ENCODE results near the gene RXRB.

Gene RXRB

DNA sequence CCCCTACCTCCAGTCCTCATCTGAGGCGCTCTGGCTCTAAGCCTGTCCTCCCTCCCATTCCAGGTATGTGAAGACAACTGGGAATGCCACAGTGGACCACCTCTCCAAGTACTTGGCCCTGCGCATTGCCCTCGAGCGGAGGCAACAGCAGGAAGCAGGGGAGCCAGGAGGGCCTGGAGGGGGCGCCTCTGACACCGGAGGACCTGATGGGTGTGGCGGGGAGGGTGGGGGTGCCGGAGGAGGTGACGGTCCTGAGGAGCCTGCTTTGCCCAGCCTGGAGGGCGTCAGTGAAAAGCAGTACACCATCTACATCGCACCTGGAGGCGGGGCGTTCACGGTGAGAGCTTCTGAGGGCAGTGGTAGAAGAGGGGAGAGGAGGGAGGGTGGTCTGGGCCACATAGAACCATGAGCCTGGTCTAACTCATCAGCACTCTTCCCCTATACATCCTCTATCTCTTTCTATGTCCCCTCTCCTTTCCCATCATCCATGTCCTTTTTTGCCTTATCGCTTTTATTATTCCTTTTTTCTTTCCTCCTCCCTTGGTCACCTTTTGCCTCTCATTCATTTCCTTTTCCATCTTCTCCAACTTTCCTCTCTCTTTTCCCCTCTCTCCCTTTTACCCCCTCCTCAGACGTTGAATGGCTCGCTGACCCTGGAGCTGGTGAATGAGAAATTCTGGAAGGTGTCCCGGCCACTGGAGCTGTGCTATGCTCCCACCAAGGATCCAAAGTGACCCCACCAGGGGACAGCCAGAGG is 11.4 kb upstream of the RXRB start:
- no peak for DNase-seq (ENCODE audit: low spot score)

DNA sequence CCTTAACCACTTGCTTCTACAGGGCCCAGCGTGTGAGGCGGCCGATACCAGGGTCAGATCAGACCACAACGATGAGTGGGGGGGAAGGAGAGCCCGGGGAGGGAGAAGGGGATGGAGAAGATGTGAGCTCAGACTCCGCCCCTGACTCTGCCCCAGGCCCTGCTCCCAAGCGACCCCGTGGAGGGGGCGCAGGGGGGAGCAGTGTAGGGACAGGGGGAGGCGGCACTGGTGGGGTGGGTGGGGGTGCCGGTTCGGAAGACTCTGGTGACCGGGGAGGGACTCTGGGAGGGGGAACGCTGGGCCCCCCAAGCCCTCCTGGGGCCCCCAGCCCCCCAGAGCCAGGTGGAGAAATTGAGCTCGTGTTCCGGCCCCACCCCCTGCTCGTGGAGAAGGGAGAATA is 10.7 kb upstream of the RXRB start:
- no peak for DNase-seq (ENCODE audit: low spot score)

DNA sequence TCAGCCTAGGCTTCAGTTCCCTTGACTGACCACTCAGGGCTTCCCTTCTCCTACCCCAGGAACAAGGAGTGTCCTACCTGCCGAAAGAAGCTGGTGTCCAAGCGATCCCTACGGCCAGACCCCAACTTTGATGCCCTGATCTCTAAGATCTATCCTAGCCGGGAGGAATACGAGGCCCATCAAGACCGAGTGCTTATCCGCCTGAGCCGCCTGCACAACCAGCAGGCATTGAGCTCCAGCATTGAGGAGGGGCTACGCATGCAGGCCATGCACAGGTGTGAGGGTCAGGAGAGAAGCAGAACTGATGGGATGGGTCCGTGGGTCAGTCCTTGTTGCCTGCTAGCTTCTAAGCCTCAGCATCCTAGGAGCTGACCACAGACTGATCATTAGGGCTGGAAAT is 9.4 kb upstream of the RXRB start:
- no peak for DNase-seq (ENCODE audit: low spot score)

DNA sequence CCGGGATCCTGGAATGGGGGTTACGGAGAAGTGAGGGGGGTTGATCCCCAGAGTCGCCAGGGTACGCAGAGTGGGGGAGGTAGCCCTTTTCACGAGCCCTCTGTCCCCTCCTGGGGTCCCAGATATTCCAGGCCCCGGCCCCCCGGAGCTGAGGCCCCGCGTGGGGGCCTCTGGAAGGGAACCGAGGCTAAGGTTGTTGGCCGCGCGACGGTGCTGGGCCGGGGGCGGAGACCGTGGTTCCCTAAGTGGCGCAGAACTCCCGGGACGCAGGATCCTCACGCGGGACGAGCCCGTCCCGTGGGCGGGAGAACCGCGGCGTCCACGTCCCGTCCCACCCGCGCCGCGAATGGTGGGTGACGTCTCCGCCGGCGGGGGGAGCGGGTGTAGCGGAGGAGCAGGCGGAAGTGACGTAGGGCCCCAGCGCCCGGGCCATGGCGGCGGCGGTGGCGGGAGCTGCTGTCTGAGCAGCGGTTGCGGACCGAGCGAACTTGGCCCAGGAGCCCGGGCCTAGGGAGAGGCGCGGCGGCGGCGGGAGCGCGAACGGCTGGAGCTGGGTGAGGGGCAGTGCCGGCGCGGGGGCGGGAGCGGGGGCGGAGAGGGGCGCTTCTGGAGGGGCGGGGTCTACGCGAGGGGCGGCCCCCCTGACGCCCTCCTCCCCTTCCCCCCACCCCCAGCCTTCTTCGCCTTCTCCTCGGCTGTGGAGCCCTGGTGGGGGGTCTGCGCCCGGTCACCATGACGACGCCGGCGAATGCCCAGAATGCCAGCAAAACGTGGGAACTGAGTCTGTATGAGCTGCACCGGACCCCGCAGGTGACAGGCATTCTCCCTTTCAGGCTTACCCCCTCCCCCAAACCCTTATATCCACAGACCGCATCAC is 7.9 kb upstream of the RXRB start, which contains the start of gene RING1:
TSS of gene RING1 (plus strand) at position 410 of the 877 bp plus-strand sequence. CDS start at position 733, 323 bp downstream.
- peak; percentile 95 for DNase-seq (ENCODE audit: low spot score)

DNA sequence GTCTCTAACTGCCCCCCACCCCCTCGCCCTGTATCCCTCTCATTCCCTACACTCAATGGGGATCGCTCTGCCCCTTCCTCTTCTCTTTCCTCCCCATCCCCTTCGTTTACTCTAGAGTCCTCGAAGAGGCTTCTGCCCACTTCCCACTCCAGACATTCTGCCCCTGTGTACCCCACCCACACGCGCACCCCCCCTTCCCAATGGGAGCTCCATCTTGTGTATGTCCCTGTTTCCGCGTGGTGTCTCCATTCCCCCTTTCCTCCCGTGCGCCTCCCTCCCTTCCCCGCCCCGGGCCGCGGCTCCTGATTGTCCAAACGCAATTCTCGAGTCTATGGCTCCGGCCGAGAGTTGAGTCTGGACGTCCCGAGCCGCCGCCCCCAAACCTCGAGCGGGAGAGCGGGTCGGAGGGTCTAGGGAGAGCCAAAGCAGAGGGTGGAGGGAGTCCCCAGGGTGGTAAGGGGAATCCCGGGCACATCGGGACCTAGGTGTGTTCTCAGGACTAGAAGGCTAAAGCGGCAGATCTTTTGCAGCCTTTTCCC is 7.2 kb upstream of the RXRB start:
- peak; percentile 64 for DNase-seq (ENCODE audit: low spot score)

DNA sequence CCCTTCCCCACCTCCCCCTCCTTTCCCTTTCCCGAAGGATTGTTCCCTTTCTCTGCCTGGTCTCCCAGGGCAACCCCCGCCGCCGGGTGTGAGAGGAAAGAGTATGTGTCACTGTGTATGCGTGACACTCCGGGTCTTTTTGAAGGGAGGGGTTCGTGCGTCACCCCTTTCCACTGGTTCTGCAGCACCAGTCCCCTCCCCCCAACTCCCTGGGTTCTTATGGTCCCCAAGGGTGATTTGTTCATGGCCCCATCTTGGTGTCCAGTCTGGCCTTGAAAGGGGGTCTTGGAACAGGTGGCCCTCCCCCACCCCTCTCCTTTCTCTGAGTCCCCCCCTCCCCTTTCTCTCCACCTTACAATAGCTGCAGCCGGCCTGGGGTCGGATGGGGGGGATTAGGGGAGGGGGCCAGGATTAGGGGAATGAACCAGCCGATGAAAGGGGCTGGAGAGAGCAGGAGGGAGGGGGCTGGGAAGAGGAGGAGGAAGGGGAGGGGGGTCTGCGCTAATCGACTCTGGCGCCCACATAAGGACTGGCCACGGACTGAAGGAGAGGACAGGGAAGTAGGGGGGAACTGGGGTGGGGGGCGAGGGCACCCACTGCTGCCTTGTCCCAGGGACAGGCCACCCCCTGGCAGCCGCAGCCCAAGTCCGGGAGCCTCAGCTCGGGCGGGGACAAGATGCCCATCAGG is 6.5 kb upstream of the RXRB start:
- no peak for DNase-seq (ENCODE audit: low spot score)

DNA sequence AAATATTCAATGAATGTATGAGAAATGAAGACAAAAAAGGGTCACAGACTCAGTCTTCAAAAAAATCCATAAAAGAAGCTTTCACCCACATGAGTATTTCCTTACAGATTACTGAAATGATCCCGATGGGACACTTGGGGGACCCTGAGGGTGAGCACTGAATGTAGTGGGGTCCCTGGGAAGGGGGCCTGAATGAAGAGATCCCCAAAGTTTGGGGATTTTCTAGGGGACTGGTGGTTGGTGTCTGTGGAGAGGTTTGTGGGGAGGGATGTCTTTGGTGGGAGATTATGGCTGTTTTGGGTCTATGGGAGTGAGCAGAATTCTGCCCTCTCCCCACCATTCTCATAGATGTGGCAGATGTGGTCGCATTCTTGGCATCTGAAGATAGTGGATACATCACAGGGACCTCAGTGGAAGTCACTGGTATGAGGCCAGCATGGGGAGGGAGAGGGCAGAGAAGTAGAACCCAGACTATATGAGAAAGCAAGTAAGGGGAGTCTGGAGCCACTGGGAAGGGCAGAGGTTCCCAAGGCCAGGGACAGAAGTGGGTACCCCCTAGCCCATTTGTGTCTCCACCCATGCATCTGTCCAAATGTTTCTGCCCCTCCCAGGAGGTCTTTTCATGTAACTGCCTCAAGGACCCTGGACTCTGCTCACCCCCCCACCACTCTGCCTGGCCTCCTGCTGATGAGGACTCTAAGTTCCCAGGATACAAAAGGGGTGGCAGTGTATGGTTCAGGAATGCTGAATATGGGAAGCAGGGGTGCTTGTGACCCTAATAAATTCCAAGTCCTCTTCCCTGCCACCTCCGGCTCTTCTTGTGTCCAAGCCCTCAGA is 5.8 kb upstream of the RXRB start:
- DNase-seq (ENCODE audit: low spot score) = no peak

DNA sequence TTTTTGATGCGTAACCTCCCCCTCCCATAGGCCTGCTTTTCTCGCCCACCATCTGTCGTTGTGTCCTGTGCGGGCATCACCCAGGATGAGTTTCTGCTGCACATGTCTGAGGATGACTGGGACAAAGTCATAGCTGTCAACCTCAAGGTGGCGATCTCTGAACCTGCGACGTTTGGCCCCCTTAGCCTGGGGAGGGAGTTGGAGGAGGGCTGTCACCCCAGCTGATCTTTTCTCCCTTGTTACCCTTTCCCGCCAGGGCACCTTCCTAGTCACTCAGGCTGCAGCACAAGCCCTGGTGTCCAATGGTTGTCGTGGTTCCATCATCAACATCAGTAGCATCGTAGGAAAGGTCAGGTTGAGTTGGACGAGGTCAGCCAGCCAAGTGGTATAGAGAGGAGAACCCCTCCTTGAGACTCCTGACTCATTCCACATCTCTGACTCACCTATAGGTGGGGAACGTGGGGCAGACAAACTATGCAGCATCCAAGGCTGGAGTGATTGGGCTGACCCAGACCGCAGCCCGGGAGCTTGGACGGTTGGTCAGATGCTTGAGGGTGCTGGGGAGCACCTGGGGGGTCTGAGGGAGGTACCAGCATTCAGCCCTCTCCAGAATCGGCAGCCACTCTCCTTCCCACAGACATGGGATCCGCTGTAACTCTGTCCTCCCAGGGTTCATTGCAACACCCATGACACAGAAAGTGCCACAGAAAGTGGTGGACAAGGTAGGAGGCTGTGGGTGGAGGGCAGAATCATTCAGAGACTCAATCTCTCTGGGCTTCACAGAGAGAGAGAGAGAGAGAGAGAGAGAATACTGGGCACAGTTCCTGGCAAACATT is 4.9 kb upstream of the RXRB start:
- no peak for DNase-seq (ENCODE audit: low spot score)

DNA sequence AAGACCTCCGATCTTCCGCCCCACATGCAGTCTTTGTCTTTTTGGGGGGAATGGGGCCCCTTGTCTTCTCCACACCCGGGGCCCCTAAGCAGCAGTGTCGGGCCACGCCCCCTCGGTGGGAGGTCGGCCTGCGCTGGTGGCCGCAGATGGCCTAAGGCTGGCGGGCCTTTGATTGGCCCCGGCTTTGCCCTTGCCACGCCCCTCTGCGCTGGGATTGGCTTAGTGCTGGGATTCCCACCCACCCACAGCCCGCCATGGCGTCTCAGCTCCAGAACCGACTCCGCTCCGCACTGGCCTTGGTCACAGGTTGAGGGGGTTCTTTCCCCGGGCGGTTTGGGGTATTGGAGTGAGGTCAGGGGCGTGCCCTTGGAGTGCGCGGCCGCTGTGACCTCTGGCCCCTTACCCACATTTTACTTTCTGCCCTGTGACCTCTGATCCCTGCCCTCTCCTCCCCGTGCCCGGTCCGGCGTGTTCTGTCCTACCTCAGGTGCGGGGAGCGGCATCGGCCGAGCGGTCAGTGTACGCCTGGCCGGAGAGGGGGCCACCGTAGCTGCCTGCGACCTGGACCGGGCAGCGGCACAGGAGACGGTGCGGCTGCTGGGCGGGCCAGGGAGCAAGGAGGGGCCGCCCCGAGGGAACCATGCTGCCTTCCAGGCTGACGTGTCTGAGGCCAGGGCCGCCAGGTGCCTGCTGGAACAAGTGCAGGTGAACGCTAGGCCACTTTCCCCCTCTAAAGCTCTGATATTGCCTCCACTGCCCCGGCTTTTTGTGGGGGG is 4.1 kb upstream of the RXRB start, which contains the start of gene HSD17B8:
TSS of gene HSD17B8 (plus strand) at position 241 of the 776 bp plus-strand sequence. CDS start at position 255, 14 bp downstream.
- peak; percentile 91 for DNase-seq (ENCODE audit: low spot score)

DNA sequence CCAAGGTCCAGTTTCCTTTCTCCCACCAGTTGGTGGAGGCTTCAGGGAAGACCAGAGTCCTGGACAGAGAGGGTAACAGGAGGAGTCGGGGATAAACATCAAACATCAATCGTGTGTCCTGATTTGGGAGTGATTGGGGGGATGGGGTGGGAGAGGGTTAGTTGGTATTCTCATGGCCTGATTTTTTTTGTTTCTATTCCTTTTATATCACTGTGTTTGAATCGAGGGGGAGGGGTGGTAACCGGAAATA is 3.6 kb upstream of the RXRB start:
- DNase-seq (ENCODE audit: low spot score) = no peak

DNA sequence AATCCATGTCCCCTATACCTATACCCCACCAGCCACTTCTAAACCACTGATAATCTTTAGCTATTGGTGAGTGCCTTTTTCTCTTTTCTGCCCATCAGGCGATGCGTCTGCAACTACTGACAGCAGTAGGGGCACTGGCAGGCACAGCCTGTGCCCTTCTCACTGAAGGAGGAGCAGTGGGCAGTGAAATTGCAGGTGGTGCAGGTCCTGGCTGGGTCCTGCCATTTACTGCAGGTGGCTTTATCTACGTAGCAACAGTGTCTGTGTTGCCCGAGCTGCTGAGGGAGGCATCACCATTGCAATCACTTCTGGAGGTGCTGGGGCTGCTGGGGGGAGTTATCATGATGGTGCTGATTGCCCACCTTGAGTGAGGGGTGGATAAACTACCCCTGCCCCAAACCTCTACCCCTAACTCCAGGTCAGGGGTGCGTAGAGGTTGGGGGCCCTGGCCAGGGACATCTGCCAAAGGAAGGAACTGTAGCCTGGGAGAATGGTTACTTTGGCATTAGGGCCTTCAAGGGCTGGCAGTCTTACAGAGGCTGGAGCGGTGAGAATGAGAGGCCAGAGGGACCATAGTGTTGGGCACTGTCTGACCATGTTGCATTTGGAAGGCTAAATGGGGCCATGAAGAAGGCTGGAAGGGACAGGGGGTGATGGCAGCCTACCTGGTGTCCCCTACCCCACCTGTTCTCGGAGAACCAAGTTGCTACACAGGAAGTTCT is 3.1 kb upstream of the RXRB start:
- DNase-seq (ENCODE audit: low spot score) = no peak

DNA sequence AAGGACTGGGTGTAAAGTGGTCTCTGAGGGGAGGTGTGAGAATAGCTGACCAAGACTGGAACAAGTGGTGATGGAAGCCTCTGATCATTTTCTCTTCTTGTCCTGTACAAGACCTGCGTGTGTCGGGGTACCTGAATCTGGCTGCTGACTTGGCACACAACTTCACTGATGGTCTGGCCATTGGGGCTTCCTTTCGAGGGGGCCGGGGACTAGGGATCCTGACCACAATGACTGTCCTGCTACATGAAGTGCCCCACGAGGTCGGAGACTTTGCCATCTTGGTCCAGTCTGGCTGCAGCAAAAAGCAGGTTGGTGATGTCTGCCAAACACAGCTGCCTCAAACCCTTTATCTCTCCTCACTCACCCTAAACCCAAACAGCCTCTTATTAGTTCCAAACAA is 2.3 kb upstream of the RXRB start:
- no peak for DNase-seq (ENCODE audit: low spot score)

DNA sequence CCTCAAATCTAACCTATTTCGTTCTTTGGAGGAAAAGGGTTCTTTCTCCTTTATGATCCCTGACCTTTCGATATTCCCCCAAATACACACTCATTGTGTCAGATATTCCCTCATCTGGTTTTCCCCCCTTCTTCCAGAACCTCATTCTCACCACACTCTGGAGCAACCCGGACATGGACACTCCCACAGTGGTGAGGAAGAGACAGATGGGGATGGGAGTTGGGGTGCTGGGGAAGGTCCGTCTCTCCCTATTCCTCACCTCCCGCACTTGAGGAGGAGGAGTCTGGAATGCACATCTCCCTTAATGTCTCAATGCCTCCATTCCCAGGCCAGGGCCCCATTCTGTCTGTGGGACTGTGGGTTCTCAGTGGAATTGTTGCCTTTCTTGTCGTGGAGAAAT is 1.5 kb upstream of the RXRB start:
- DNase-seq (ENCODE audit: low spot score) = no peak

DNA sequence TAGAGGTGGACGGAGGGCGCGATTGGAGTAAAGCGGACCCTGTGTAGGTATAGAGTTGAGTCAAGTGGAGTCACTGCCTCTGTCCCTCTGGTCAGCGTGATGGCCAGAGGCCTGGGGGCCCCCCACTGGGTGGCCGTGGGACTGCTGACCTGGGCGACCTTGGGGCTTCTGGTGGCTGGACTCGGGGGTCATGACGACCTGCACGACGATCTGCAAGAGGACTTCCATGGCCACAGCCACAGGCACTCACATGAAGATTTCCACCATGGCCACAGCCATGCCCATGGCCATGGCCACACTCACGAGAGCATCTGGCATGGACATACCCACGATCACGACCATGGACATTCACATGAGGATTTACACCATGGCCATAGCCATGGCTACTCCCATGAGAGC is 681 bp upstream of the RXRB start:
- DNase-seq (ENCODE audit: low spot score) = no peak

DNA sequence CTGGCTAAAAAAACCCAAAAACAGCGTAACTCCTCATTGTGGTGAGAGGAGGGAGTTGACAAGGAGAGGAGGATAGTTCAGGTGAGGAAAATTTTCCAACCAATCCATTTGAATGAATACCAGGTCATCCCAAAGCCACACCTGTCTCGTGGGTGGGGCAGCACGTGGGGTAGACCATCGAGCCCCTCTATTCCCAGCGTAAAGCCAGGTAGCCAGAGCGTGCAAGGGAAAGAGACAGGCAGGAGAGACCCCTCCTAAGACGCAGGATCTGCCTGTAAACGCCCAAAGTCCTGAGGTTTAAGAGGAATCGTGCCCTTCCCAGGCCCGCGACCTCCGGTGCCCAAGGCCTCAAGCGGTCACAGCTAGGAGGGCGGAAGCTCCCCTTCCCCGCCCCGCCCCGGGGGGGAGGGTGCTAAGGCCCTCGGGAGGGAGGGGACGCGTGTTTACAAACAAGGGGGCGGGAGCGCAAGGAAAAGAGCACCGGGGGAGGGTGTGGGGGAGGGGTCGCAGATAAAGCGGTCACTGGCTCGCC is 712 bp downstream of the RXRB start:
- peak; percentile 82 for DNase-seq (ENCODE audit: low spot score)

DNA sequence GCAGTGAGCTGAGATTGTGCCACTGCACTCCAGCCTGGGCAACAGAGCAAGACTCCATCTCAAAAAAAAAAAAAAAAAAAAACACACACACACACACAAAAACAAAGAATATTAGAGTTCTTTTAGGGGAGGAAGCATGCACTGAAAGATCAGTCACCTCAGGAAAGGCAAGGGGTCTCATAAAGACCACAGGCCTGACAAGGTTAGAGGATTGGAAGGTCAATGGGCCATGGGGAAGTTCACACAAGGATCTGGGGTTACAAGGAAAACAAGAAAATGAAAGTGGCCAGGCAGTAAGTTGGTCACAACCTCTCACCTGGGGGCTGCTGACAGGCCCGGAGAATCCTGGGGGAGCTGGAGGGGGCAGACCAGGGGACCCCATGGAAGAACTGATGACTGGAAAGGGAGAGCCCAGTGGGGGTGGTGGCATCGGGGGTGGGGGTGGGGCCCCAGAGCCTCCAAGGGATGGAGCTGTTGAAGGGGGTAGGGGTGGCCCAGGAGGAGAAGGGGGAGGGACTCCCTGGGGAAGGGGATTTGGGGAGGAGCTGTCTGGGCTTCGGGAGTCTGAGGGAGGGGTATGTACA is 1.5 kb downstream of the RXRB start:
- no peak for DNase-seq (ENCODE audit: low spot score)

DNA sequence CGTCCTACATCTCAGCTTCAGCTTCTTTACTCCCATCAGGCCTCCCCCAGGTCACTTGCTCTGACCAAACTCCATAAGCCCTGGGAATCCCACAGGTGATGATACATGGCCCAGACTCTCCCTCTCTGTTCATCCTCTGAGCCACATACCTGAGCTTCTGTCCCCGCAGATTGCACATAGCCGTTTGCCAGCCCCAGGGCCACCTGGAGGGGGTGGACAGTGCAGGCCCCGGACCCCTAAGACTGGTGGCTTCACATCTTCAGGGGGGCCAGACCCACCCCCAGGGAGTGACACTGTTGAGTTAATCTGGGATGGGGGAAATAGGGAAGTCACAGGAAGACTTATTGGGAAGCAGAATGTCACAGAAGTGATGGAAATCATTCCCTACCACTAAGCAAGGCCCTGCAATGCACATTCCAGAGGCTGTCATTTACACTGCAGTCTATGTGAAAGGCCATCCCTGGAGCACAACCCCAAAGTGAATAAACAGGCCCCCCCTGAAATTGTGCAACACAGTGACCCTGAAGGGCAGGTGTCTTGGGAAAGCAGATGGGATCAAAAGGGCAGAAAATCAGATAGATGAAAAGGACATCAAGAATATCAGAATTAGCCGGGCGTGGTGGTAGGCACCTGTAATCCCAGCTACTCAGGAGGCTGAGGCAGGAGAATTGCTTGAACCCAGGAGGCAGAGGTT is 2.2 kb downstream of the RXRB start:
- DNase-seq (ENCODE audit: low spot score) = no peak

DNA sequence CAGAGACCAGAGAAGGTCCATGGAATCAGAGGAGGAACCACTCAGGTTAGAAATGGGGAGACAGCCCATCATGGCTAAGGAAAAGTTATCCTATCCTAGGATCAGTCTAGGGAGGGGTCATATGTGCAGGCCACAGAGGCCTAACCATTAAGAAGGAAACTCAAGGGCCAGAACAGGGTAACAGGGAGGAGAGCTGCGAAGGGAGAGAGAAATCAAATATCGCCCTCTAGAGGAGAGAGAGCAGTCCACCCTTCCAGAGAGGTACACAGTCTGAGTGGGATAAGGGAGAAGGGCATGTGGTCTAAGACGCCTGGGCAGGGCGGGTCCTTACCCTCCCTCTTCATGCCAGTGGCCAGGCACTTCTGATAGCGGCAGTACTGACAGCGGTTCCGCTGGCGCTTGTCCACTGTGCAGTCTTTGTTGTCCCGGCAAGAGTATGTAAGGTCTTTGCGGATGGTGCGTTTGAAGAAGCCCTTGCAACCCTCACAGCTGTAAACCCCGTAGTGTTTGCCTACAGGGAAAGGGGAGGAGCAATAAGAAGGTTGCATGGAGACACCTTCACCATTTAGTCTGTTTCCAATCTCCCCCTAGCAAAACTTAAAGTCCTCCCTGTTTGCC is 2.9 kb downstream of the RXRB start:
- DNase-seq (ENCODE audit: low spot score) = peak; percentile 74
